IMR-90 (cell line): Measurements from ENCODE around the gene MARCHF2. TPM values are rescaled to one million over a fixed set of nuclear protein-coding genes. Genes with fewer than 3 reads are reported as not detected.

Experiments
- ATAC-seq: fragments of 200-7000 bp; cut with Tn5 transposase; 2 replicates; pipeline ENCODE4 v1.9.1; 2020; ENCODE audit warnings: low read depth, mild to moderate bottlenecking, moderate library complexity
- BruUV-seq: library from RNA; stranded (reverse); fragments of 400-500 nt; replicated peaks from 2 replicates; lab custom pipeline; 2021; lab: Mats Ljungman, UMichigan
- CTCF ChIA-PET: fragments of 300-600 bp; formaldehyde crosslinking; extraction: SDS; loops from one replicate; lab custom pipeline; 2021; ENCODE audit warnings: antibody characterized with exemption; lab: Yijun Ruan, JAX
- POLR2A ChIA-PET: fragments of 300-600 bp; sonication (Branson Sonifier 250); formaldehyde crosslinking; loops from one replicate; lab custom pipeline; 2022; ENCODE audit warnings: antibody characterized with exemption; ENCODE audit not compliant: unreplicated experiment; lab: Charles Lee
- DNase-seq: peaks from one replicate; pipeline ENCODE4 v3.0.0; 2013
- H2AFZ ChIP-seq: replicated peaks from 2 replicates; pipeline ENCODE3; 2013; ENCODE audit warnings: low read length, mild to moderate bottlenecking; ENCODE audit not compliant: poor library complexity
- H2AK5ac ChIP-seq: 2 replicates; pipeline ENCODE4 v1.6.1; 2013; ENCODE audit warnings: low read depth, low read length, inconsistent platforms
- H2AK9ac ChIP-seq: replicated peaks from 2 replicates; pipeline ENCODE3; 2013; ENCODE audit warnings: mild to moderate bottlenecking, low read depth, low read length, moderate library complexity; ENCODE audit not compliant: poor library complexity
- H2BK120ac ChIP-seq: 2 replicates; pipeline ENCODE4 v1.6.1; 2013; ENCODE audit warnings: low read depth, low read length, inconsistent platforms
- H2BK15ac ChIP-seq: 3 replicates; pipeline ENCODE4 v1.6.1; 2013; ENCODE audit warnings: low read depth, low read length, inconsistent platforms
- H2BK20ac ChIP-seq: 2 replicates; pipeline ENCODE4 v1.6.1; 2013; ENCODE audit warnings: low read depth, mild to moderate bottlenecking, inconsistent platforms, low read length, moderate library complexity
- H2BK5ac ChIP-seq: 2 replicates; pipeline ENCODE4 v1.6.1; 2013; ENCODE audit warnings: mild to moderate bottlenecking, low read depth, low read length, inconsistent platforms; ENCODE audit not compliant: poor library complexity, severe bottlenecking
- H3K14ac ChIP-seq: replicated peaks from 2 replicates; pipeline ENCODE4 v1.6.1; 2013; ENCODE audit warnings: low read depth, low read length, inconsistent platforms
- H3K18ac ChIP-seq: 2 replicates; pipeline ENCODE4 v1.6.1; 2013; ENCODE audit warnings: low read depth, low read length, control low read depth
- H3K23ac ChIP-seq: 2 replicates; pipeline ENCODE4 v1.6.1; 2013; ENCODE audit warnings: low read depth, low read length, inconsistent platforms
- H3K27ac ChIP-seq: 2 replicates; pipeline ENCODE4 v1.5.1; 2013; ENCODE audit warnings: mild to moderate bottlenecking, control low read depth, low read length; ENCODE audit not compliant: insufficient read depth
- H3K27me3 ChIP-seq: 2 replicates; pipeline ENCODE4 v1.6.1; 2013; ENCODE audit warnings: low read length; ENCODE audit not compliant: control insufficient read depth, insufficient read depth
- H3K36me3 ChIP-seq: 2 replicates; pipeline ENCODE4 v1.6.1; 2013; ENCODE audit warnings: low read length, mixed read lengths; ENCODE audit not compliant: control insufficient read depth, insufficient read depth
- H3K4ac ChIP-seq: 2 replicates; pipeline ENCODE4 v1.6.1; 2013; ENCODE audit warnings: low read depth, low read length, inconsistent platforms
- H3K4me1 ChIP-seq: 2 replicates; pipeline ENCODE4 v1.6.1; 2013; ENCODE audit warnings: low read length, mixed read lengths; ENCODE audit not compliant: control insufficient read depth, insufficient read depth
- H3K4me2 ChIP-seq: 2 replicates; pipeline ENCODE4 v1.6.1; 2013; ENCODE audit warnings: low read depth, mild to moderate bottlenecking, control low read depth, low read length, moderate library complexity
- H3K4me3 ChIP-seq: 2 replicates; pipeline ENCODE4 v1.5.1; 2013; ENCODE audit warnings: low read depth, mild to moderate bottlenecking, control low read depth, low read length, moderate library complexity; ENCODE audit not compliant: insufficient read depth
- H3K56ac ChIP-seq: 2 replicates; pipeline ENCODE4 v1.6.1; 2013; ENCODE audit warnings: low read length, inconsistent platforms; ENCODE audit not compliant: insufficient read depth; ENCODE audit errors: extremely low read depth
- H3K79me1 ChIP-seq, 2 experiments: 2 replicates each; pipeline ENCODE4 v1.6.1; 2013; ENCODE audit warnings: low read length in 2 of 2, inconsistent platforms in 1 of 2, low read depth in 1 of 2
- H3K9ac ChIP-seq: 2 replicates; pipeline ENCODE4 v1.6.1; 2013; ENCODE audit warnings: low read depth, low read length, control low read depth
- H3K9me1 ChIP-seq: 2 replicates; pipeline ENCODE4 v1.6.1; 2013; ENCODE audit warnings: low read length, inconsistent platforms; ENCODE audit not compliant: insufficient read depth
- H3K9me3 ChIP-seq: 2 replicates; pipeline ENCODE4 v1.6.1; 2013; ENCODE audit warnings: low read length; ENCODE audit not compliant: control insufficient read depth, insufficient read depth
- H4K20me1 ChIP-seq: 2 replicates; pipeline ENCODE4 v1.6.1; 2013; ENCODE audit warnings: low read length, inconsistent platforms; ENCODE audit not compliant: insufficient read depth
- H4K5ac ChIP-seq: 2 replicates; pipeline ENCODE4 v1.6.1; 2013; ENCODE audit warnings: mild to moderate bottlenecking, low read depth, low read length, control low read depth
- H4K8ac ChIP-seq, 2 experiments: 2 replicates each; pipeline ENCODE4 v1.6.1; 2013; ENCODE audit warnings: low read depth in 2 of 2, low read length in 2 of 2, control low read depth in 1 of 2, inconsistent platforms in 1 of 2
- H4K91ac ChIP-seq: 2 replicates; pipeline ENCODE4 v1.6.1; 2013; ENCODE audit warnings: low read depth, low read length, inconsistent platforms; ENCODE audit not compliant: insufficient read depth
- BHLHE40 ChIP-seq: fragments of 150-350 bp; IDR thresholded peaks from 2 replicates; pipeline ENCODE4 v1.6.1; 2016; ENCODE audit warnings: mild to moderate bottlenecking, low read depth, low read length
- CEBPB ChIP-seq: IDR thresholded peaks from 2 replicates; pipeline ENCODE4 v1.6.1; 2012; ENCODE audit warnings: low read depth, low read length, improper control_type of control experiment
- CHD1 ChIP-seq: IDR thresholded peaks from 2 replicates; pipeline ENCODE4 v1.6.1; 2012; ENCODE audit warnings: low read depth, low read length, improper control_type of control experiment
- FOS ChIP-seq: fragments of 150-350 bp; IDR thresholded peaks from 2 replicates; pipeline ENCODE4 v1.6.1; 2016; ENCODE audit warnings: low read depth, low read length
- MAFK ChIP-seq: IDR thresholded peaks from 2 replicates; pipeline ENCODE4 v1.6.1; 2012; ENCODE audit warnings: low read depth, low read length, improper control_type of control experiment
- MAZ ChIP-seq: IDR thresholded peaks from 2 replicates; pipeline ENCODE4 v1.6.1; 2012; ENCODE audit warnings: low read depth, mild to moderate bottlenecking, low read length, improper control_type of control experiment, moderate library complexity, borderline replicate concordance
- MXI1 ChIP-seq: IDR thresholded peaks from 2 replicates; pipeline ENCODE4 v1.6.1; 2012; ENCODE audit warnings: low read depth, mild to moderate bottlenecking, low read length, moderate library complexity, borderline replicate concordance
- NFE2L2 ChIP-seq: fragments of 150-350 bp; IDR thresholded peaks from 2 replicates; pipeline ENCODE4 v1.6.1; 2016; ENCODE audit warnings: low read depth, mild to moderate bottlenecking, low read length
- POLR2A ChIP-seq: IDR thresholded peaks from 2 replicates; pipeline ENCODE4 v1.6.1; 2012; ENCODE audit warnings: mild to moderate bottlenecking, low read depth, low read length
- RAD21 ChIP-seq: IDR thresholded peaks from 2 replicates; pipeline ENCODE4 v1.6.1; 2012; ENCODE audit warnings: low read length, improper control_type of control experiment
- RCOR1 ChIP-seq: IDR thresholded peaks from 2 replicates; pipeline ENCODE4 v1.6.1; 2012; ENCODE audit warnings: mild to moderate bottlenecking, low read length, improper control_type of control experiment; ENCODE audit not compliant: insufficient replicate concordance
- RFX5 ChIP-seq: IDR thresholded peaks from 2 replicates; pipeline ENCODE4 v1.8.0; 2012; ENCODE audit warnings: low read depth, mild to moderate bottlenecking, low read length, moderate library complexity
- SMC3 ChIP-seq: fragments of 150-350 bp; IDR thresholded peaks from 2 replicates; pipeline ENCODE4 v1.6.1; 2016; ENCODE audit warnings: low read depth, mild to moderate bottlenecking, antibody characterized with exemption, low read length, moderate library complexity
- whole genome bisulfite sequencing, 2 experiments: methylation state at CpG; one replicate each; pipeline versions ENCODE4 v1.1.5 to v1.1.7; 2013; ENCODE audit warnings: missing lambda C conversion rate in 2 of 2; ENCODE audit not compliant: insufficient read length in 1 of 2; ENCODE audit errors: extremely low coverage in 2 of 2; 5-methylcytosine and 5-hydroxymethylcytosine counted together
- dilution Hi-C: fragments of 300-500 bp; cut with HindIII; formaldehyde crosslinking; loops from one replicate; pipeline ENCODE4 v1.14.3; 2018; ENCODE audit warnings: low sequenced_read_pairs; ENCODE audit not compliant: unreplicated experiment
- in situ Hi-C: fragments of 300-500 bp; cut with MboI; formaldehyde crosslinking; loops from 3 replicates; pipeline ENCODE4 v1.14.3; 2019; ENCODE audit warnings: low sequenced_read_pairs, inconsistent platforms, mixed read lengths
- intact Hi-C: fragments of 100-400 bp; cut with micrococcal nuclease; formaldehyde crosslinking; loops from 2 replicates; pipeline ENCODE4 v1.10.0; 2022
- polyA plus RNA-seq, 3 experiments: library from polyadenylated mRNA; depleted of rRNA; stranded (reverse); fragments of >200 nt; gene quantifications; 2 replicates each; pipeline ENCODE4 v1.2.3, GENCODE V29; 2012; ENCODE audit warnings: low replicate concordance in 1 of 3
- total RNA-seq: library from RNA; depleted of rRNA; stranded (reverse); fragments of >200 nt; gene quantifications from 2 replicates; pipeline ENCODE4 v1.2.3, GENCODE V29; 2012
- TF ChIP-seq, protein P1 (sequence below): conservative IDR thresholded peaks from 2 replicates; pipeline ENCODE4 v1.5.1; 2012; ENCODE audit warnings: mild to moderate bottlenecking, low read depth, low read length, improper control_type of control experiment
- TF ChIP-seq, protein P2 (sequence below): fragments of 150-350 bp; IDR thresholded peaks from 2 replicates; pipeline ENCODE4 v1.6.1; 2016; ENCODE audit warnings: low read depth, mild to moderate bottlenecking, low read length, moderate library complexity, borderline replicate concordance
- TF ChIP-seq, protein P3 (sequence below): fragments of 150-350 bp; IDR thresholded peaks from 2 replicates; pipeline ENCODE4 v1.6.1; 2017; ENCODE audit warnings: mild to moderate bottlenecking, antibody characterized with exemption, low read length, low read depth

MARCHF2 gene
- total and polyA plus RNA-seq, 2 of the 4 experiments (the other 2 are of a cell fraction): 33.8 to 58.8 TPM

DNA sequence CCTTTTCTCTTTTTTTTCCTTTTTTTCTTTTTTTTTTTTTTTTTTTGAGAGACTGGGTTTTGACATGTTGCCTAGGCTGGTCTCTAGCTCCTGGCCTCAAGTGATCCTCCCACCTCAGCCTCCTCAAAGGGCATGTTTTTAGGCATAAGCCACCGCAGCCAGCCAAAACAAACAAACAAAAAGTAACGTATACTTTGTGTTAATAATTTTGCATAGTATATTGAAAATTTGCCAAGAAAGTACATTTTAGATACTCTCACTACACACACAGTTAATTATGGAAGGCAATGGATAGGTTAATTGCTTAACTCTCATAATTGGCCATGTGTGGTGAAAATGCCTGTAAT lies 24.5 kb upstream of the MARCHF2 start:
- H3K4ac ChIP-seq: no peak overlapping the region
- DNase-seq (no peak), ATAC-seq (no peak)
- H3K14ac ChIP-seq: no peak overlapping the region
- POLR2A ChIA-PET: interaction anchor here (0.7 kb wide), 1 partner anchor 181 kb away, joined by 6 read pairs; no protein-coding TSS in a partner anchor
- no peak overlapping the region for H4K8ac ChIP-seq
- TF ChIP-seq MXI1: no peak
- no peak for TF ChIP-seq RCOR1
- no peak for TF ChIP-seq RFX5
- TF ChIP-seq BHLHE40: no peak
- TF ChIP-seq, protein P1, sequence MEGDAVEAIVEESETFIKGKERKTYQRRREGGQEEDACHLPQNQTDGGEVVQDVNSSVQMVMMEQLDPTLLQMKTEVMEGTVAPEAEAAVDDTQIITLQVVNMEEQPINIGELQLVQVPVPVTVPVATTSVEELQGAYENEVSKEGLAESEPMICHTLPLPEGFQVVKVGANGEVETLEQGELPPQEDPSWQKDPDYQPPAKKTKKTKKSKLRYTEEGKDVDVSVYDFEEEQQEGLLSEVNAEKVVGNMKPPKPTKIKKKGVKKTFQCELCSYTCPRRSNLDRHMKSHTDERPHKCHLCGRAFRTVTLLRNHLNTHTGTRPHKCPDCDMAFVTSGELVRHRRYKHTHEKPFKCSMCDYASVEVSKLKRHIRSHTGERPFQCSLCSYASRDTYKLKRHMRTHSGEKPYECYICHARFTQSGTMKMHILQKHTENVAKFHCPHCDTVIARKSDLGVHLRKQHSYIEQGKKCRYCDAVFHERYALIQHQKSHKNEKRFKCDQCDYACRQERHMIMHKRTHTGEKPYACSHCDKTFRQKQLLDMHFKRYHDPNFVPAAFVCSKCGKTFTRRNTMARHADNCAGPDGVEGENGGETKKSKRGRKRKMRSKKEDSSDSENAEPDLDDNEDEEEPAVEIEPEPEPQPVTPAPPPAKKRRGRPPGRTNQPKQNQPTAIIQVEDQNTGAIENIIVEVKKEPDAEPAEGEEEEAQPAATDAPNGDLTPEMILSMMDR: no peak
- TF ChIP-seq FOS: no peak
- TF ChIP-seq CEBPB: no peak
- no peak for TF ChIP-seq CHD1
- TF ChIP-seq, protein P2, sequence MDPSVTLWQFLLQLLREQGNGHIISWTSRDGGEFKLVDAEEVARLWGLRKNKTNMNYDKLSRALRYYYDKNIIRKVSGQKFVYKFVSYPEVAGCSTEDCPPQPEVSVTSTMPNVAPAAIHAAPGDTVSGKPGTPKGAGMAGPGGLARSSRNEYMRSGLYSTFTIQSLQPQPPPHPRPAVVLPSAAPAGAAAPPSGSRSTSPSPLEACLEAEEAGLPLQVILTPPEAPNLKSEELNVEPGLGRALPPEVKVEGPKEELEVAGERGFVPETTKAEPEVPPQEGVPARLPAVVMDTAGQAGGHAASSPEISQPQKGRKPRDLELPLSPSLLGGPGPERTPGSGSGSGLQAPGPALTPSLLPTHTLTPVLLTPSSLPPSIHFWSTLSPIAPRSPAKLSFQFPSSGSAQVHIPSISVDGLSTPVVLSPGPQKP: no peak
- TF ChIP-seq MAFK: no peak
- TF ChIP-seq SMC3: no peak
- no peak for TF ChIP-seq POLR2A
- TF ChIP-seq NFE2L2: no peak
- TF ChIP-seq, protein P3, sequence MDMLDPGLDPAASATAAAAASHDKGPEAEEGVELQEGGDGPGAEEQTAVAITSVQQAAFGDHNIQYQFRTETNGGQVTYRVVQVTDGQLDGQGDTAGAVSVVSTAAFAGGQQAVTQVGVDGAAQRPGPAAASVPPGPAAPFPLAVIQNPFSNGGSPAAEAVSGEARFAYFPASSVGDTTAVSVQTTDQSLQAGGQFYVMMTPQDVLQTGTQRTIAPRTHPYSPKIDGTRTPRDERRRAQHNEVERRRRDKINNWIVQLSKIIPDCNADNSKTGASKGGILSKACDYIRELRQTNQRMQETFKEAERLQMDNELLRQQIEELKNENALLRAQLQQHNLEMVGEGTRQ: no peak
- TF ChIP-seq RAD21: no peak
- no peak for TF ChIP-seq MAZ
- no peaks in the 10 kb centered on the region for H3K36me3 ChIP-seq
- H3K56ac ChIP-seq: no peak overlapping the region
- no peak overlapping the region for H2BK20ac ChIP-seq
- no peak overlapping the region for H2AFZ ChIP-seq
- H3K4me3 ChIP-seq: no peak overlapping the region
- in situ Hi-C loops: no loop called here
- no peak overlapping the region for H2BK120ac ChIP-seq
- intact Hi-C loops: no loop called here
- CTCF ChIA-PET: no interaction called here
- no peak overlapping the region for H3K9ac ChIP-seq
- H2BK5ac ChIP-seq: no peak overlapping the region
- no peak overlapping the region for H2AK9ac ChIP-seq
- H3K27ac ChIP-seq: no peak overlapping the region
- H4K5ac ChIP-seq: no peak overlapping the region
- H2BK15ac ChIP-seq: no peak overlapping the region
- dilution Hi-C loops: no loop called here
- H3K4me1 ChIP-seq: peaks cover 9% of the 10 kb centered on the region; the same call in 1 of the 2 replicates
- no peaks in the 10 kb centered on the region for H3K9me3 ChIP-seq
- H3K79me1 ChIP-seq: peaks cover 12 to 29% of the 10 kb centered on the region in 2 experiments; a peak in 3 of 4 replicates
- H3K9me1 ChIP-seq: peaks cover 8% of the 10 kb centered on the region
- H4K20me1 ChIP-seq: peaks cover 24% of the 10 kb centered on the region
- WGBS, 2 experiments: no CpG with 5 or more reads among the region's 2 CpGs
- no peak overlapping the region for H3K23ac ChIP-seq
- no peak overlapping the region for H2AK5ac ChIP-seq
- H3K4me2 ChIP-seq: no peak overlapping the region
- no peak overlapping the region for H3K18ac ChIP-seq
- no peaks in the 10 kb centered on the region for H3K27me3 ChIP-seq
- no TSS peak for BruUV-seq
- H4K91ac ChIP-seq: no peak overlapping the region
